ENCODE results near the gene TMEM14C.

The TMEM14C gene

GRCh38 chr6:10686901-10687300 is 36.0 kb upstream of the TMEM14C start:
- TF ChIP-seq CTCF (IDR thresholded peaks at IDR 0.05) = no peak

GRCh38 chr6:10687582-10687981 is 35.3 kb upstream of the TMEM14C start:
- no peak for TF ChIP-seq CTCF (IDR thresholded peaks at IDR 0.05)

- no peak for TF ChIP-seq CTCF (IDR thresholded peaks at IDR 0.05)
Measured at GRCh38 chr6:10690651-10691445, 32.0 kb upstream of the TMEM14C start.

GRCh38 chr6:10692965-10693538 is 29.8 kb upstream of the TMEM14C start:
- no peak for TF ChIP-seq CTCF (IDR thresholded peaks at IDR 0.05)

GRCh38 chr6:10694302-10695085 is 28.4 kb upstream of the TMEM14C start, which contains the start of the genes C6orf52 and PAK1IP1:
TSS of gene C6orf52 (minus strand) at chr6:10694616. CDS start at chr6:10687550, 7,066 bp downstream.
TSS of gene PAK1IP1 (plus strand) at chr6:10694972. CDS start at chr6:10694986, 14 bp downstream.
- TF ChIP-seq CTCF (IDR thresholded peaks at IDR 0.05) = no peak

GRCh38 chr6:10695086-10695657 is 27.7 kb upstream of the TMEM14C start:
- TF ChIP-seq CTCF (IDR thresholded peaks at IDR 0.05) = no peak

GRCh38 chr6:10696655-10697054 is 26.2 kb upstream of the TMEM14C start:
- no peak for TF ChIP-seq CTCF (IDR thresholded peaks at IDR 0.05)

Measured in LNCAP (cell line).